IMR-90 (cell line): ENCODE results near the gene HHIPL1.

Experiments
- FOS ChIP-seq: fragments of 150-350 bp; IDR thresholded peaks from 2 replicates; pipeline ENCODE4 v1.6.1; 2016; ENCODE audit warnings: low read depth, low read length
- MAFK ChIP-seq: IDR thresholded peaks from 2 replicates; pipeline ENCODE4 v1.6.1; 2012; ENCODE audit warnings: low read depth, low read length, improper control_type of control experiment
- POLR2A ChIP-seq: IDR thresholded peaks from 2 replicates; pipeline ENCODE4 v1.6.1; 2012; ENCODE audit warnings: mild to moderate bottlenecking, low read depth, low read length
- TF ChIP-seq, protein P1 (sequence below): conservative IDR thresholded peaks from 2 replicates; pipeline ENCODE4 v1.5.1; 2012; ENCODE audit warnings: mild to moderate bottlenecking, low read depth, low read length, improper control_type of control experiment

DNA sequence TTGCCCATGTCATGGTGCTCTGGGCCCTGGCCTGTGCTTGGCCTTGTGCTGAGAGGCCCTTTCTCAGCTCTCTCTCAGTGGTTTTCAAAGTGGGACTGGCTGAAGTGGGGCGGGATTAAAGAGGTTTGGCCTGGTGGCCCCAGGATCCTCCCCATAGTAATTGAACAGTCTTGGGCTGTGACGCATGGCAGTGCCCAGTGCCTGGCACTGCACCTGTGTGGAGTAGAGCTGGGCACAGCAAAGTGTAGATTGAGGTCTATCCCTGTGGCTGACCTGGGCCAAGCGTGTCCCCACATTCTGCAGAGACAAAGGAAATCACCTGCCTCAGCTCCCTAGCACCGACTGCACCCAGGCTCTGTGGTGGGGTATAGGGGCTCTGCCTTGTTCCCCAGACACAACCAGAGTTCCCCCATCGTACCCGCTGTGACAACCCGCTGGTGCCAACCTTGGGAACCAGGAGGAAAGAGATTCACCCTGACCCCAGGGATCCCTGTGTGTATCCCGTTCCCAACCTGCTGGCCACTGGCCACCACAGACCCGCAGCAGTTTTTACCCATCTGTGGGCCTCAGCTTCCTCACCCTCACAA is 29.2 kb downstream of the HHIPL1 start:
- TF ChIP-seq POLR2A (no peak), FOS (no peak), MAFK (no peak)
- TF ChIP-seq, protein P1, sequence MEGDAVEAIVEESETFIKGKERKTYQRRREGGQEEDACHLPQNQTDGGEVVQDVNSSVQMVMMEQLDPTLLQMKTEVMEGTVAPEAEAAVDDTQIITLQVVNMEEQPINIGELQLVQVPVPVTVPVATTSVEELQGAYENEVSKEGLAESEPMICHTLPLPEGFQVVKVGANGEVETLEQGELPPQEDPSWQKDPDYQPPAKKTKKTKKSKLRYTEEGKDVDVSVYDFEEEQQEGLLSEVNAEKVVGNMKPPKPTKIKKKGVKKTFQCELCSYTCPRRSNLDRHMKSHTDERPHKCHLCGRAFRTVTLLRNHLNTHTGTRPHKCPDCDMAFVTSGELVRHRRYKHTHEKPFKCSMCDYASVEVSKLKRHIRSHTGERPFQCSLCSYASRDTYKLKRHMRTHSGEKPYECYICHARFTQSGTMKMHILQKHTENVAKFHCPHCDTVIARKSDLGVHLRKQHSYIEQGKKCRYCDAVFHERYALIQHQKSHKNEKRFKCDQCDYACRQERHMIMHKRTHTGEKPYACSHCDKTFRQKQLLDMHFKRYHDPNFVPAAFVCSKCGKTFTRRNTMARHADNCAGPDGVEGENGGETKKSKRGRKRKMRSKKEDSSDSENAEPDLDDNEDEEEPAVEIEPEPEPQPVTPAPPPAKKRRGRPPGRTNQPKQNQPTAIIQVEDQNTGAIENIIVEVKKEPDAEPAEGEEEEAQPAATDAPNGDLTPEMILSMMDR, result no peak
